ENCODE measurements around the gene MOSPD3. TPM values are rescaled to one million over a fixed set of nuclear protein-coding genes. Genes with fewer than 3 reads are reported as not detected.

The MOSPD3 gene
- total and polyA plus RNA-seq, 2 donors (not counting 3 experiments of a cell fraction or from before 2014, with no cell fraction given), result 24.4 to 40.7 TPM

- no peak overlapping the region for H3K4me3 ChIP-seq (replicated peaks in 1 of 3; ENCODE audit: insufficient read depth in 1 of 3, low read depth in 1 of 3, low read length in 3 of 3)
- H3K79me2 ChIP-seq (ENCODE audit: control insufficient read depth, insufficient read depth, low read length), result no peaks in the 10 kb centered on the region
- no peak overlapping the region for H3K27ac ChIP-seq (ENCODE audit: insufficient read depth, low read depth, low read length)
- no peak overlapping the region for H3K9ac ChIP-seq (replicated peaks; ENCODE audit: extremely low read depth, insufficient read depth, low read length)
- ChIA-PET CTCF (interaction anchor here (0.9 kb wide), 1 partner anchor 12 kb away, joined by 4 read pairs; no protein-coding TSS in a partner anchor), POLR2A (interaction anchor here (0.5 kb wide), 1 partner anchor 163 kb away, joined by 3 read pairs; no protein-coding TSS in a partner anchor)
- H3K4me2 ChIP-seq (ENCODE audit: insufficient read depth, low read length), result no peak overlapping the region
- H3K9me3 ChIP-seq (replicated peaks; ENCODE audit: control insufficient read depth, insufficient read depth, low read length), result no peaks in the 10 kb centered on the region
- dilution Hi-C loops (cut with MboI; ENCODE audit: extremely low pct_ligation_motif_present, low sequenced_read_pairs), result no loop called here
- TF ChIP-seq MYC (IDR thresholded peaks at IDR 0.05; ENCODE audit: low read depth, low read length) (no peak), GATA2 (IDR thresholded peaks at IDR 0.05; ENCODE audit: insufficient read depth, insufficient read length, low read depth, low read length) (no peak), MAX (IDR thresholded peaks at IDR 0.05; ENCODE audit: insufficient read depth, insufficient read length) (no peak), JUN (IDR thresholded peaks at IDR 0.05; ENCODE audit: borderline replicate concordance, insufficient read depth, insufficient read length, low read depth) (no peak), EZH2 (IDR thresholded peaks at IDR 0.05; ENCODE audit: borderline replicate concordance, low read depth, low read length, severe bottlenecking) (no peak), FOS (IDR thresholded peaks at IDR 0.05; ENCODE audit: borderline replicate concordance, insufficient read depth, low read length) (no peak), POLR2A (IDR thresholded peaks at IDR 0.05; ENCODE audit: low read depth, low read length) (no peak), CTCF (IDR thresholded peaks at IDR 0.05; ENCODE audit: extremely low read depth in 1 of 2, insufficient read depth in 1 of 2, low read depth in 1 of 2, low read length in 2 of 2) (no peak)
- H3K36me3 ChIP-seq (ENCODE audit: control insufficient read depth in 2 of 2, extremely low read depth in 1 of 2, insufficient read depth in 2 of 2, low read length in 2 of 2), result peaks cover 6 to 30% of the 10 kb centered on the region in 2 experiments
- FAIRE-seq, result no peak
- no peak overlapping the region for H2AFZ ChIP-seq (ENCODE audit: low read depth, low read length)
- H3K4me1 ChIP-seq (ENCODE audit: control insufficient read depth, extremely low read depth, insufficient read depth, low read length), result peaks cover 11% of the 10 kb centered on the region
- BruUV-seq (replicated peaks), result no TSS peak
- intact Hi-C loops (cut with micrococcal nuclease), result no loop called here
- no peaks in the 10 kb centered on the region for H3K27me3 ChIP-seq (ENCODE audit: control insufficient read depth in 2 of 2, insufficient read depth in 2 of 2, low read length in 2 of 2)
- DNase-seq (ENCODE audit: low read depth, low spot score), result no peak
- no peaks in the 10 kb centered on the region for H3K9me1 ChIP-seq (replicated peaks; ENCODE audit: control insufficient read depth, extremely low read depth, insufficient read depth, low read length)
- H4K20me1 ChIP-seq (replicated peaks; ENCODE audit: control insufficient read depth, extremely low read depth, insufficient read depth, low read length), result no peaks in the 10 kb centered on the region
These were observed 39.2 kb upstream of the MOSPD3 start for GRCh38 chr7:100572949-100573675.

Measured in endothelial cell of umbilical vein (primary cell).